ENCODE data around the gene PRKCB. TPM values are rescaled to one million over a fixed set of nuclear protein-coding genes. Genes with fewer than 3 reads are reported as not detected.

Gene PRKCB
- total and polyA plus RNA-seq, 12 donors, result 0.30 to 8.8 (median 1.1) TPM

- intact Hi-C loops (cut with DNase I), result loop anchor here in 1 of 10 donors (10.0 kb wide), 1 partner anchor 178 kb away; the partner anchor contains the start of gene CACNG3
- H3K27me3 ChIP-seq, result peaks cover 0 to 11% (median 0%) of the 10 kb centered on the region in 7 donors
- H3K9me3 ChIP-seq, result peaks cover 0 to 3% (median 0%) of the 10 kb centered on the region in 11 donors
- H3K4me3 ChIP-seq, result no peak overlapping the region
- H3K27ac ChIP-seq, result no peak overlapping the region
- TF ChIP-seq CTCF (IDR thresholded peaks at IDR 0.05), result no peak
- no peak for ATAC-seq
- WGBS, 2 donors, result 61 to 80% methylated on average over 1 of the region's 1 CpG
- DNase-seq, result no peak
- H3K4me1 ChIP-seq, result no peaks in the 10 kb centered on the region
- no peaks in the 10 kb centered on the region for H3K36me3 ChIP-seq
Observed at GRCh38 chr16:24077292-24077691, 241.5 kb downstream of the PRKCB start.

- H3K9me3 ChIP-seq, result peaks cover 0 to 4% (median 0%) of the 10 kb centered on the region in 11 donors
- H3K4me1 ChIP-seq, result no peaks in the 10 kb centered on the region
- H3K27me3 ChIP-seq, result peaks cover 0 to 11% (median 0%) of the 10 kb centered on the region in 7 donors
- H3K36me3 ChIP-seq, result no peaks in the 10 kb centered on the region
- H3K27ac ChIP-seq, result no peak overlapping the region
- ATAC-seq (no peak), DNase-seq (no peak)
- TF ChIP-seq CTCF (IDR thresholded peaks at IDR 0.05), result no peak
- no peak overlapping the region for H3K4me3 ChIP-seq
- intact Hi-C loops (cut with DNase I), result loop anchor here in 1 of 10 donors (10.0 kb wide), 1 partner anchor 177 kb away; the partner anchor contains the start of gene CACNG3
- WGBS, 2 donors, result 62% methylated on average over 8 of the region's 8 CpGs
Observed at GRCh38 chr16:24077966-24078365, 242.2 kb downstream of the PRKCB start.

GRCh38 chr16:24085666-24086065, 249.9 kb downstream of the PRKCB start:
- peaks cover 0 to 9% (median 0%) of the 10 kb centered on the region in 7 donors for H3K27me3 ChIP-seq
- intact Hi-C loops (cut with DNase I), result loop anchor here in 1 of 10 donors (2.0 kb wide), 1 partner anchor 21 kb away; no protein-coding TSS in a partner anchor
- no peaks in the 10 kb centered on the region for H3K4me1 ChIP-seq
- H3K36me3 ChIP-seq, result no peaks in the 10 kb centered on the region
- WGBS, 2 donors, result 29 to 30% methylated on average over 5 of the region's 5 CpGs
- no peak for ATAC-seq
- H3K9me3 ChIP-seq, result peaks cover 0 to 12% (median 4%) of the 10 kb centered on the region in 11 donors
- H3K4me3 ChIP-seq, result no peak overlapping the region
- DNase-seq, result no peak
- no peak for TF ChIP-seq CTCF (IDR thresholded peaks at IDR 0.05)
- no peak overlapping the region for H3K27ac ChIP-seq

DNA sequence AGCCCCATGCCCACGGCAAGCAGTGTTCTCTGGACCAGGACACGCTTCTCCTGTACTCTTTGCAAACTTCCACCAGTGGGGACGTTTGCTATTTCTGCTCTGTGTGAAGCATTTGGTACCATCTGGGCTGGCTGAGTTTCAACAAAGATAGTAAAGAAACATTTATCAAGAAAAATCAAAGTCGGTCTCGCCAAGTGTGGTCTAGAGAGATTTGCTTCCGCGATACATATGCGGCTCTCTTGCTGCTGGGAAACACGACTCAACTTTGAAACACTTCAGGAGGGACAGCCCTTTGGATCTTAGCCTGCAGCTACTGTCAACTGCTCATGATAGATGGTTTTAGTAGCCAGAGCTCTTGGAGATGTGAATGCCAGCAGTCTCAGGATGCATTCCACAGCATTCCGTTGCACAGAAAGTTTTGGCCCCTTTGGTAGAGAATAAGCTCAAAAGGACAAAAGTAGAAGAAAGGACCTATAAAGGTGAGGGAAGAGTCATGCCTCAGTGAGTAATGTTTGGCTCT, 252.2 kb downstream of the PRKCB start:
- DNase-seq, result no peak
- no peak for ATAC-seq
- H3K36me3 ChIP-seq, result peaks cover 0 to 10% (median 0%) of the 10 kb centered on the region in 9 donors
- H3K27ac ChIP-seq, result no peak overlapping the region
- H3K4me3 ChIP-seq, result no peak overlapping the region
- 29 to 42% methylated on average over 10 of the region's 10 CpGs for WGBS, 2 donors
- intact Hi-C loops (cut with DNase I), result loop anchor here in 1 of 10 donors (2.0 kb wide), 1 partner anchor 23 kb away; no protein-coding TSS in a partner anchor
- no peak for TF ChIP-seq CTCF (IDR thresholded peaks at IDR 0.05)
- H3K9me3 ChIP-seq, result peaks cover 0 to 27% (median 6%) of the 10 kb centered on the region in 11 donors
- peaks cover 0 to 9% (median 0%) of the 10 kb centered on the region in 7 donors for H3K27me3 ChIP-seq
- no peaks in the 10 kb centered on the region for H3K4me1 ChIP-seq
